ENCODE data around the gene SMOC1.
"Not testable (repeated sequence)": the region's sequence is repeated elsewhere in the genome, so short reads cannot be mapped to it uniquely, and the experiment has no call there.

Gene SMOC1

DNA sequence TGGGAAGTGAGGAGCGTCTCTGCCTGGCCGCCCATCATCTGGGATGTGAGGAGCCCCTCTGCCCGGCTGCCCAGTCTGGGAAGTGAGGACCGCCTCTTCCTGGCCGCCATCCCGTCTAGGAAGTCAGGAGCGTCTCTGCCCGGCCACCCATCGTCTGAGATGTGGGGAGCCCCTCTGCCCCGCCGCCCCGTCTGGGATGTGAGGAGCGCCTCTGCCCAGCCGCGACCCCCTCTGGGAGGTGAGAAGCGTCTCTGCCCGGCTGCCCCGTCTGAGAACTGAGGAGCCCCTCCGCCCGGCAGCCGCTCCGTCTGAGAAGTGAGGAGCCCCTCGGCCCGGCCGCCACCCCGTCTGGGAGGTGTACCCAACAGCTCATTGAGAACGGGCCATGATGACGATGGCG is 23.8 kb downstream of the SMOC1 start:
- not testable (repeated sequence) for DNase-seq

DNA sequence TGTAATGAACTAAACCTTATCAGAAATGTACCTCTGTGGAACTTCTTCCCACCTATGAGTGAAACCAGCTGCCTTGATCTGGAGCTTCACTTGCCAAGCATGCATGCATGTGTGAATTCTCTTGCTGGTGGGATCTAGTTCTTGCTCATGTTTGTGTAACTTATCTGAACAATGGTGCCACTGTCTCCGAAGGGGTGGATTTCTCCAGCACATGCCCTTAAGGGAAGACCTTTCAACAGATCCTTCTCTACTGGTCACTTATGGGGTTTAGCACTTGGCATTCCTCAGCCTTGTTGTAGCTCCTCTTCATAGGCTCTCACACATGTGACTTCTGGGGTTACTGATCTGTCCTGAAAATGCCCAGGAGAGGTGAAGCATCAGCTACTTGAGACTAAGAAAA is 25.0 kb downstream of the SMOC1 start:
- no peak for DNase-seq

DNA sequence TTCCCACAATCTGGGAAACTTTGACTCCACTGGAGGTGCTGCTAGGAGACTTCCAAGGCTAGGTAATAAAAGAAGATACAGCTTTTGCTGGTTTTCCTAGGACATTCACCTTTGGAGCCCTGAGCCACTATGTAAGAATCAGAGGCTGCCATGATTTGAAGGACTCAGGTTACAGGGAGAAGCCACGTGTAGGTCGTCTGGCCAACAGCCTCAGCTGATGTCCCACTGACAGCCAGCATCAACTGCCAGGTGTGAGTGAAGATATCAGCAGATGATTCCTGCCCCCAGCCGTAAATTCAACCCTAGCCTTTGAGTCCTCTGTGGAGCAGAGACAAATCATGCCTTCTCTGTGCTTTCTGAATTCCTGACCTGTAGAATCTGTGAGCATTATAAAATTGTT is 27.0 kb downstream of the SMOC1 start:
- no peak for DNase-seq

DNA sequence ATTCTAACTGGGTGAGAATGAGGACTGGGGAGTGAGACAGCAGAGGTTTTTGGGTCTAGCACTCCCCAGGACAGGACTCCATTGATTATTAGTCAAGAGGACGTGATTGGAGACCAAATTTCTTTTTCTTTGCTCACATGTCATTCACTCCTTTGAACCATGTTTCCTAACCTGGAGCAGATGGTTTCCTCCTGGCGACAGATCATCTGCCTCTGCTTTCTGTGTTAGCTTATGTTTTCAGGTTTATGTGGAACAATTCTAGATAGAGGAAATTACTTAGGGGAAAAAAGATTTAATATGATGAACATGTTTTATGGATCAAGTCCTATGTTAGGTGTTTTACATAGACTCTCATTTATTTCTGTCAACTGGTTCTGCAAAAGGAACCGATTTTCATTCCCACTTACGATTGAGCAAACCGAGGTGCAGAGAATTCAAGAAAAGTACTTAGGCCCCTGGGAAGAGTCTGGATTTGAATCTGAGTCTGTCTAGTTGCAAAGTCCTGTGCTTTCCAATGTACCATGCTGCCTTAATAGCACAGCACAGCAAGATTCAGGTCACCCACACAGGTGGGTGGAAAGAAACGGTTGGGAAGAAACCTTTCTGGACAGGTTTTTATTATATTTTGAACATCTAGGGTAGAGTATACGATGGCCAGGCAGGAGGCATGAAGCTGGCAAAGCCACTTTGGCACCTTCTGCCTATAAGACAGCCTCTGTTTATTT is 30.8 kb downstream of the SMOC1 start:
- no peak for DNase-seq

DNA sequence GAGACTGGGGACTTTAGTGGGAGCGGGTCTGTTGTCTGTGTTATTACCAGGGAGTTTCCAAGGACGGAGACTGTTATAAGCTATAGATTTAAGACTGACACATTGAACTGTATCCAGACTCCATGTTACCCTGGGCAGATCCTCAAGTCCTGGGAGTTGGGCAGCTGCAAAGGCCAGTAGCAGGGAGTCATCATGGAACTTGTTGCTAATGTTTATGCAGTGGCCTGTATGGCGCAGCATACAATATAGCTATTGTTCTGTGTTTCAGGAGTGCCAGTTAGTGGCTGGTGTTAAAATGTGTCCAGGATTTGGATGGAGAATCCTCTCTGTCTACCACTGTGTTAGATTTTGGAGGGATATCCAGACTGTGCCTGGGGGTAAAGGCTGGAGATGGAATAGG is 31.7 kb downstream of the SMOC1 start:
- DNase-seq, result no peak

DNA sequence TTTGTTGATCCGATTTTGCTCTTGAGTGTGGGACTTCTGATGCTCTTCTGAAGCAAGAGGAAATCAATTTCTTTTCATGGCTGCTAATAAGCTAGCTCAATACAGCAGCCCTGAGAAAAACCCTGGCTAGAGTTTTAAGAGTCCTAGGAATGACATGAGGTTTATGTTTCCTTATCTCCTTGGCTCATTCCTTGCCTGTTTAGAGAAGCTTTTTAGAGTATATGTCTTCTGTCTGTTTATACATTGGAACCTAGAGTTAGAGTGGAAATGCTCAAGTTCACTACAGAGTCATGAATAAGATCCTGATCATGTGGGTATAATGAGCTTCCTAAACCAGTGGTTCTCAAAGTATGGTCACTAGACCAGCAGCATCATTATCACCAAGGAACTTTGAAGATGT is 34.5 kb downstream of the SMOC1 start:
- DNase-seq, result no peak

DNA sequence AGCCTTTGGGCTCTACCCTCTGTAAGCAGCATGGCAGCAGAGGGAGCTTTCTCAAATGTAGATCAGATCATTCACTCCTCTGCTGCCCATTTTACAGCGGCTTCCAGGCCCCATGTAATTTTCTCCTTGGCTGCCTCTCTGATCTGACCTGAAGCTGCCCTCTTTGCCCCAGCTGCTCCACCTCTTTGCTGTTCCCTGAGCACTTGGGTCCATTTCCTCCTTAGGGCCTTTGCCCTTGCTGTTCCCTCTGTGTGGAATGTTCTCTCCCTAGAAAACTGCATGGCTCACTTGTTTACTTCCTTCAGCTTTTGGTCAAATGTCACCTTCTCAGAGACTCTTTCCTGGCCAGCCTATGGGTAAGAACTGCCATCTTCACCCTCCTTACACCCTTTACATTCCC is 37.2 kb downstream of the SMOC1 start:
- no peak for DNase-seq

DNA sequence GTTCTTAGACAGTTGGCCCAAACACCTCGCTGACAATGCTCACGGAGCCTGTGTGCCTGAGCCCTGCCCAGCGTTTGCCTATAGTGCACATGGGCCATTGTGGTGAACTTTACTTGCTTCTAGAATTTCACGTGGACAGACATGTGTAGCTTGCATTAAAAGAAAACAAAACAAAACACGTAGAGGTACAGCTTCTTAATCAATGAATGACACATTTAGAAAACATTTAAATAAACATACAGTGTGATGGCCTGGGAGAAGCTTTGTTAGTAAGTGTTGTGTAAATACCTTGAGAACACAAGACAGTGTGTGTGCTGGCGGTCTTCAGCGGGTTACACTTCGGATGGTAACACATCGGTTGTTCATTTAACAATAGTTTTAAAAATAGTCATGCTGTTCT is 38.1 kb downstream of the SMOC1 start:
- no peak for DNase-seq

DNA sequence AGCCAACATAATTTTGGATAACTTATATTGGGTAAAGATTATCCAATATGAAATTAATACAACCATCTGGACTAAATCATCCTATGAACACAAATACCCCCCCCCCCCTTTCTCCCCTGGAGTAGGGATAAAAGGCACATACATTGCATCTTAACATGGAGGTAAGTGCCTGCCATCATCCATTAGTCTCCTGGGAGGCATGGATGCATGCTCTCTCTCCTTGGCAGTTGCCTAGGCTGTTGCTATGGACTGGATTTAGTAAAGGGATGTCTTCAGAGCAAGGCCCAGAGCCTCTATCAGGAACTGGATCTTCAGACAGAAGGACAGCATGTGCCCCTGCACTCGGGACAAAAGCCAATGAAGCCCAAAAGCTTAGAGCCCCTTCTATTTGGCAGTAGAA is 40.6 kb downstream of the SMOC1 start:
- DNase-seq, result no peak

DNA sequence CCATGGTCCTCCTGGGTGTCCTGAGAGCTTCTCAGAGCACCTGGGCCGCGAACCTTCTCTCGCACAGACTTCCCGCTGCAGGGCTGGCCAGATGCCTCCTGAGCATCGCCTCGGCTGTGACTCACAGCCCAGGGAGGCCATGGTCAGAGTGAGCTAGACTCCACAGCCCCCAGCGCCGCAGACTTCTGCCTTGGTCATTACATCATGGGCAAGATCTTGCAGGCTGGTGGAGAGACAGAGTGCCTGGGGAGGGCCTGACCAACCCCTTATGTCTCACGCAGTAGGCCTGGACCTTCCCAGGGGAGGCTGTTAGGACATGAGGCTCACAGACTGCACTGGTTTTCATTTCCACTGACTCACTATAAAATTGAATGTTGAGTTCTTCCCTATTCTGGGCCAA is 41.8 kb downstream of the SMOC1 start:
- no peak for DNase-seq

DNA sequence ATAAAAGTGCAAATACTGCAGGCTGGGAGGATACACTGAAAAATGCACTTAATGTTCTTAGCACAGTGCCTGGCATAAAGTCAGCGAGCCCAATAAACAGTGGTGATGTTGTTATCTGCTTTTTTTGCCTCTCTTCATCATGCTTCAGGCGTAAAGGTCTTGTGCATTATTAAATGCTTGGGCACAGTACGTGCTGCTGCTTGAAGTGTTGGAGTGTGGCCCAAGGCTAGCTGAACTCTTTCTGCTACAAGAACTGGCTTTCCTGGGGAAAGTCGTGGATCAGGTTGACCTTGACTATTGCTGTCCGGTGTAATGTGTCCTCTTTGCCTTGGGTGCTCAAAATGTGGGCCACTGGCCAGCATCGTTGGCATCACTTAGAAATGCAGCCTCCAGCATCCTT is 43.0 kb downstream of the SMOC1 start:
- no peak for DNase-seq

DNA sequence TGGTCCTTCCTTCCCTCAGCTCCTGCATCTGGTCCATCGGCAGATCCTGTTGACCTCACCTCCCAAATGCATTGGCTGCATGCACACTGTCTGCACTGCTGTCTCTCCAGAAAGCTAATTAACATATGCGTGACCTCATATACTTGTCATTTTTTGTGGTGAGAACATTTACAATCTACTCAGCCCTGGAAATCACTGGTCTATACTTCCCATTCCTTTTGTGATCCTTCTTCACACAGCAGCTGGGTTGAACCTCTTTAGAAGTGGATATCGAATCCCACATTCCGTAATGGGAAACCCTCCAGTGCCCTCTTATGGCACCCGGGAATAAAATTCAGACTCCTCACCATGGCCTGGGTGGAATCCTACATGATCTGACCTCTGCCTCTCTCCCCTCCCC is 45.0 kb downstream of the SMOC1 start:
- DNase-seq, result no peak

DNA sequence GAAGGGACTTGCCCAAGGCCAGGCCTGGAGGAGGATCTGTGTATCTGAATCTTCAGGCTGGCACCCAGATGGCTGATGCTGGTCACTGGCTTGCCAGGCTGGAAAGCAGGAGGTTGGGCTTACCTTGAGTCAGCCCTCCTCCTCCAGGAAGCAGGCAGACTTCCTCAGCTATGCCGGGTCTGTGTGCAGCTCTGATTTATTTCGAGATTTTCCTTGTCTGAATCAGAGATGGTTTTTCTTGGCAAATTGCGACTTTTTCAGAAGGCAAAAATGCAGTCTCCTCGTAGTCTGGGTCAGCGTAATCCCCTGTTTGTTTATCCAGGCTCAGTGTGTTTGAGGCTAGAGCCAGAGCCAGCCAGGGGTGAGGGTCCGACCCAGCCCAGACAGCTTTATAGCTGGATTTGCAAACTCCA is 48.9 kb downstream of the SMOC1 start:
- DNase-seq, result no peak

DNA sequence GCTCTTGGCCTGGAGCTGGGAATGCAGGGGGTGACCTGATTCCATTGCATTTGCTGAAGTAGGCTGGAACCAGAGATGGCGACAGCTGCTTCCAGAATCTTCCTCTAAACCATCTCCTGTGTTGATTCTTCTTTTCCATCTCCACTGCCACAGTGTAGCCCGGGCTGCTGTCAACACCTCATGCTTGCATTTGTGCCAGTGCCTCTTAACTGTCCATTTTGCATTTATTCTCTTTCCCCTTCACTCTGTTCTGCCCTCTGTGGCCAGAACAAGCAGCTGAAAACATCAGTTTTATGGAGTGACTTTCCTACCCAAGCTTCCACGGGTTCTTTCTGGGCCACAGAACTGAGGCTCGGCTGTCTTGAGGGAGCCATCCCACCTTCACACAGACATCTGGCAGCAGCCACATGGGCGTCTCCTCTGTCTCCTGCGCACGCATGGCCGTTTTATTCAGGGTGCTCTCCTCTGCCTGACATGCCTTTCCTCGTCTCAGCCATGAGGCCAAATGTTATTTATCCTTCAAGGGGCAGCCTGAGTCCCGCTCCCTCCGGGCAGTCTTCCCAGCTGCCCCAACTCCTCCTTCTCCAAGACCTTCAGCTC is 51.7 kb downstream of the SMOC1 start:
- no peak for DNase-seq

DNA sequence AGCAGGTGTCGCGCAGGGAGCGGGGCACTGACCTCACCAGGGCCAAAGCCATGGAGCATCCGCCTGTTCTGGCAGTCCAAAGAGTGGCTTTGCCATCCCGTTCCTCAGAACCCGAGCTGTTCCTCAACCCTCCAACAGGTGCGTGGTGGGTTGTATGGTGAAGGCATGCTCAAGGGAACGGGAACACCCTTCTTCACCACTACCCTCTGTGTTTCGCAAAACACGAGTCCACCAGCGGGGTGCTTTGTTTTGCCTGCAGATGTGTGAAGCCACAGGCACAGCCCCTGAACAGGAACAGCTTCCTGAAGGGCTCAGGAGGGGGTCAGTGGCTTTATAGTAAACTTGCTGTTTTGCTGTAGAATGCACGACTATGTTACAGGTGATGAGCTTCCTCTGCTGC is 52.7 kb downstream of the SMOC1 start:
- DNase-seq, result no peak

DNA sequence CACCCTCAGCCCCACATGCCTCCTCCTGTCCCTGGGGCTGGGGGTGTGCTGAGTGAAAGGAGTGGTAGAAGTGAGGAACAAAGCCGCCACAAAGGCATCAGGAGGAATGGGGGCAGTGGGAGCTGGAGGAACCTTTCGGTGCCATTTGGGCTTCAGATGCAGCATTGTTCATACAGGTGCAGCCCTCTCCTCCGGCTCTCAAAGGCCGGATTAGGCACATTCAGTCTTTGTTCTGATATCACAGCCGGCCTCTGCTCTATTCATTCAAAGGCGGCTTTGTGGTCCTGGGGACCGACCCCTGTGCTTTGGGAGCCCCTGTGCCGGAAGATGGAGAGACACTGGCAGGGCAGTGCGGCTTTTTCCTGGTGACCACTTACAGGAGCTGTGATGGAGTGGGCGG is 53.2 kb downstream of the SMOC1 start:
- DNase-seq, result no peak

DNA sequence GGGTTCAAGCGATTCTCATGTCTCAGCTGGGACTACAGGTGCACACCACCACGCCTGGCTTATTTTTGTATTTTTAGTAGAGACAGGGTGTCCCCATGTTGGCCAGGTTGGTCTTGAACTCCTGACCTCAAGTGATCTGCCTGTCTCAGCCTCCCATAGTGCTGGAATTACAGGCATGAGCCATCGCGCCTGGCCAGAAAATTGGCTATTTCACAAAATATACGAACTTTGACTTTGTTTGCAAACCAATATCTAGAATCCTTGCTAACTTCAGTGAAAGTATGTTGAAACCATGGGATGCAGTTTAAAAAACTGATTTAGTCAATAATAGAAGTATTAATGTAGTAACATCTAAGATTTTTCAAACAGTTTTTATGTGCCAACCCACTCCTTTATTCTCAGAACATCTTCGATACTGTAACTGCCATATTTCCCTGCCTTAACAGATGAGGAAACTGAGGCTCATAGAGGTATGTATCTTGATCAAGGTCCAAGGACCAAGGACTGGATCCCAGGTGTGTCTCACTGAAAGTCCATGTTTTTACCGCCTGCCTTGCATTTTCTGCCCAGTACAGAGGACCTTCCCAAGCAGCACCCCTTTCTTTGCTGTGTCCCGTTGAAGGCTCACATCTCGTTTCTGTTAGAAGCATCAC is 54.5 kb downstream of the SMOC1 start:
- no peak for DNase-seq

DNA sequence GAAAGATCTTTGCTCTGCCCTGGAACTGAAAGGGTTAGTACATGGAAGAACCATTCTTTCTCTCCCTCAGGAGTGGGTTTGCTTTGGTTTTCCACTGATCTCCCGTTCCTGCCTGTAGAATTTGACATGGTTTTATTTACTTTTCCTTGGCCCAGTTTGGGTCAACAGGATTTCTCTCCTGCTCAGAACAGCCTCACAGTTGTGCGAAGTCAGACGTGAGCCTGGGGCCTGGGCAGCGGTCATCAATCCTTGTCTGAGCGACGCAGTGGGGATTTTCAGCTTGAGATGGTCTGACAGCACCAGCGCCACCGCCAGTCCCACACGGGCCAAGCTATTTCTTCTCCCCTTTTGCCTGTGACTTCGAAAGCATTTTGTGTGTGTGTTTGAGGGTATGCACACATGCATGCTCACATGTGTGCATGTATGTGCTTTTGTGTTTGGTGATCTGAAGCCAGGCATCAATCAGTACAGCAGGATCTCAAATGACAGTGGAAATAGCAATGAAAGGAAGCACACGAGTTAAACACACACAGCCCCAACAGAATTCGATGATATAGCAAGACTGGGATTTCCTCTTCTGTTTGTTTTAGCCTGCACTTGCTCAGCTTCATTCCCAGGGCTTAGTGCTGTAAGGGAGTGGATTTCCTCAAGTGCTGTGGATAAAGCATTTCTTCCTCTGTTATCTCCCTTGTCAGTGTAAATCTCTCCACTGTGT is 58.3 kb downstream of the SMOC1 start:
- DNase-seq, result no peak

DNA sequence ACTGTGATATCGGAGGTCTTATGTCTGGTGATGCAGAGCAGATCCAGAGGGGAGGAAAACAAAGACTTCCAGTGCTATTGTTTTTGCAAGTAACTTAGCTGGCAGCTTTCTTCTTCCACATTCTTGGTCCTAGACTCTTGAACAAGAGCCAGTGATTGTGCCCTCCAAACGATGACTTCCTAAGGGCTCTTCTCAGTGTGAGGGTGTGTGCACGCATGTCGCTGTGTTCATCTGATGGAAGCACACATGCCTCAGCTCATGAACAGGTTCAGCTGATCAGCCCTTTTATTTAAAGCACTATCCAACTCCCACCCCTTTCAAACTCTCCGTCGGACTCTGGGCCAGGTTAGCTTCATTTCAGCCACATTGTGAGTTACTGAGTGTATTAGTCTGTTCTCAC is 59.5 kb downstream of the SMOC1 start:
- no peak for DNase-seq

DNA sequence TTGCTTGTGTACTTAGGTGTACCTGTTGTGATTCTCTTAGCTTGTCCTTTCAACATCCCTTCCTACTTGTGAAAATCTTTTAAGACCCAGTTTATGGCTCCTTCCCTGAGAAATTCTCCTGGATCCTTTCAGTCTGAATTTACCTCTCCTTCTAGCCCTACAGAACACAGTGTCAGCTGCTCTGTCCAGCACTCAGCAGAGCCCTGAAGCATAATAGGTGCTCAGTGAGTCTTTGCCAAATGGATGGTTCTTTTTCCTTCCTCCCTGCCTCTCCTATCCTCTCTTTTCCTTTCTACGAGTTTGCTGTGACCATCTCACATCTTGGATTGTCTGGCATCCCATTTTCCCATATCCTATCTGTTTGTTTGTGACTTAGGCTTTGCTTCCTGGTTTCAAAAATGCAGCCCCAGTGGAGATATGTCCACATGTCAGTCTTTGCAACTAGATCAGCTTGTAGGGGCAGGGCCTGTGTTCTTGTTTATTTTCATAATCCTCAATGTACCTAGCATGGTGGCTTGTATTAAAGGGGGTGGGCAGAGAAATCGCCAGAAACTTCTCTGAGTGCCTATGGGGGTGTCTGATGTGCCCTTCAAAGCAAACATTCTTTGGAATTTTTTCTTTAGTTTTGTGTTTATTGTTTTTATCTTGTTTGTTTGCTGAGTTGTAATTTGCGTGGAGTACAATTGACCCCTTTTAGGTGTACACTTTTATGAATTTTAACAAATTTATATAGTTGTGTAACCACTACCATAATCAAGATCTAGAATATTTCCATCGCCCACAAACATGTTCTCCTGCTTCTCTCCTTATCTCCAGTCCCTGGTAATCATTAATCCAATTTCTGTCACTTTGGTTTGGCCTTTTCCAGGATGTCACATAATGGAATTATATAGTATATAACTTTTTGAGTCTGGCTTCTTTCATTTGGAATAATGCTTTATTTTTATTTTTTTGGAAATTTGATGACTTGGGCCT is 62.8 kb downstream of the SMOC1 start:
- DNase-seq, result no peak

DNA sequence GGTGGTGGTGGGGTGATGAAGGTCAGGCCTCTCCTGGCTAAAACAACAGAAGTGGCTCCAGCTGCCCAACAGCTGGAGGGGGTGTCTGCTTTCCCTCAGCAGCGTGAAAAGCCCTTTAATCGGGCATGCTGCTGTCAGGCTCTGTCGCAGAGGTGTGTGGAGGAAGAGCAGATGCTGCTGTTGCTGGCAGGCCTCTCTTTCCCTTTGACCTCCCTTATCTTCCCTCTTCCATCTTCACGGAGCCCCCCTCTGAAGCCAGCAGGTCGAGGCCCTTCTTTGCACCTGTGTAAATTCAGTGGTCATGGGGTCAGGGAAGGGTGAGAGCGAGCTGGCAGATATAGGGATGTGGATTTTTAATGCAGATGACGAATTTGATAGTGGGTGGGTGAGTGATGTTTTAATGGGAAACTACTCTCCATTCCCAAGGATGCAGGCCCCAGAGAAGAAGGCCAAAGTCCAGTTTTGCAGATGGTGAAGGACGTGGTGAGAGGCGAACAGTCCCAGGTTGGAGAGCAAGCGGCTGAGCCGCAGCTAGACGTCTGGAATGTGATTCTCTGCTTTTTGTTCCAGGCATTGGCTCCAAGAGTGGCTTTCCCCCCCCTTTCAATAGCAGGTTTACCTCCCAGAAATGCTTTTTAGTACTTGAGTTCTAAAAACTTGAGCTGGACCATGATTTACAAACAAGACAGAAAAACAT is 64.0 kb downstream of the SMOC1 start:
- no peak for DNase-seq

DNA sequence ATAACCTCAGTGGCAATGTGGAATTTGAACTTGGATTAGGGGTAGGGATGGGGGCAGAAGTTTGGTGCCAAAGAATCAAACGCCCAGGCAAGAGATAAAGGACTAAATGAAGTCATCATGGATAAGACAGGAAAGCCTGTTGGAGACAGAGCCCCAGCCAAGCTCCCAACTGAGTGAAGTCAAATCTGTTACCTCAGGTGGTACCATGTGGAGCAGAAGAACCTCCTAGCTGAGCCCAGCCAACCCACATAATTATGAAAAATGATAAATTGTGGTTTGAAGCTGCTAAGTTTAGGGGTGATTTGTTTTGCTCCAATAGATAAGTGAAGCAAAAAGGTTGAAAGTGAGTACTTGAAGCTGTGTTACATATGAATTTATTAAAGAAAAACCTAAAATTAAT is 66.1 kb downstream of the SMOC1 start:
- no peak for DNase-seq

Measured in activated CD4-positive, alpha-beta T cell treated with anti-CD3 and anti-CD28 coated beads, Interleukin-2, amount 50 U/mL, for 16 hours (primary cell).